Adrenal gland (tissue), 12 donors: Measurements from ENCODE around the gene LBHD2. TPM values are rescaled to one million over a fixed set of nuclear protein-coding genes. Genes with fewer than 3 reads are reported as not detected.
"Not testable (repeated sequence)": the region's sequence is repeated elsewhere in the genome, so short reads cannot be mapped to it uniquely, and the experiment has no call there.

Experiments used
- DNase-seq, 7 donors: peaks; one replicate each; pipeline ENCODE4 v3.0.0-alpha.2; 2019 to 2020
- H3K27ac ChIP-seq, 5 donors: fragments of 200-600 bp; sonication (generic) in 4 of 5; 1 replicate in 3 of 5; 2 replicates in 2 of 5; pipeline versions ENCODE4 v1.5.1 to v1.8.0; 2016 to 2020; ENCODE audit warnings: mild to moderate bottlenecking in 1 of 5
- H3K27me3 ChIP-seq: fragments of 200-600 bp; 2 replicates; pipeline ENCODE4 v1.8.0; 2021
- H3K36me3 ChIP-seq, 2 donors: fragments of 200-600 bp; replicated peaks in 1 of 2; 1 replicate in 1 of 2; 2 replicates in 1 of 2; pipeline versions ENCODE4 v1.5.1 to v1.8.0; 2018 to 2022
- H3K4me1 ChIP-seq, 2 donors: fragments of 200-600 bp; replicated peaks in 1 of 2; 1 replicate in 1 of 2; 2 replicates in 1 of 2; pipeline versions ENCODE4 v1.5.1 to v1.8.0; 2018 to 2021
- H3K4me3 ChIP-seq, 4 donors: fragments of 200-600 bp; sonication (generic) in 3 of 4; one replicate each; pipeline ENCODE4 v1.5.1; 2016 to 2018
- H3K9me3 ChIP-seq, 3 donors: fragments of 200-600 bp; sonication (generic) in 1 of 3; replicated peaks in 1 of 3; 1 replicate in 2 of 3; 2 replicates in 1 of 3; pipeline versions ENCODE4 v1.5.1 to v1.8.0; 2016 to 2021
- POLR2A ChIP-seq, 2 donors: fragments of 450-650 bp; IDR thresholded peaks; one replicate each; pipeline ENCODE4 v1.6.1; 2017; ENCODE audit warnings: antibody characterized with exemption in 2 of 2, mild to moderate bottlenecking in 2 of 2, moderate library complexity in 1 of 2
- WGBS, 4 donors: extraction: QIAGEN DNeasy Blood & Tissue Kit in 2 of 4; methylation state at CpG; one replicate each; pipeline versions ENCODE4 v1.1.5 to v1.1.7; 2013 to 2017; 5-methylcytosine and 5-hydroxymethylcytosine counted together
- intact Hi-C, 2 donors: fragments of 100-400 bp; cut with DNase I; formaldehyde crosslinking; loops; one replicate each; pipeline versions ENCODE4 v1.14.1 to v1.15.0; 2022 to 2023
- polyA plus RNA-seq, 3 donors: library from polyadenylated mRNA; stranded (reverse); fragments of 200-250 nt in 2 of 3; fragments of 350-450 nt in 1 of 3; fragmentation: Illumina TruSeq in 1 of 3; extraction: RNeasy Lipid Tissue Mini Kit (QIAGEN cat#74804) in 1 of 3; gene quantifications; one replicate each; pipeline ENCODE4 v1.2.3, GENCODE V29; 2013 to 2014
- total RNA-seq, 9 donors: library from RNA; depleted of rRNA in 4 of 9; stranded (reverse); fragments of >200 nt in 4 of 9; fragments of 120-200 nt in 1 of 9; fragmentation: NEBNext Ultra II Directional in 1 of 9; extraction: Animal tissue kit (Norgen Biotek cat#: 25700) in 1 of 9; gene quantifications; one replicate each; pipeline versions ENCODE4 v1.1.0 to v1.2.4, GENCODE V29; 2013 to 2023
- TF ChIP-seq, protein P1 (sequence below), 6 experiments: fragments of 450-650 bp in 4 of 6; fragments of 200-600 bp in 2 of 6; sonication (generic) in 1 of 6; IDR thresholded peaks; 1 replicate in 5 of 6; 2 replicates in 1 of 6; pipeline versions ENCODE4 v1.5.1 to v1.8.0; 2016 to 2021; ENCODE audit warnings: antibody characterized with exemption in 6 of 6, mild to moderate bottlenecking in 2 of 6, moderate library complexity in 1 of 6
- donor health status: healthy with polysubstance abuse.
- donor health status: Bipolar disorder and iron deficiency.
- donor health status: DM: yes; HTN: yes; CAD: no.
- donor health status: DM: no; HTN: no; CAD: no.
- donor health status: DM: no; HTN: no; CAD: no.
- donor health status: DM: yes; HTN: yes; CAD: no.

LBHD2 gene
- total and polyA plus RNA-seq, 12 donors = 2.1 TPM; not detected in 11

DNA sequence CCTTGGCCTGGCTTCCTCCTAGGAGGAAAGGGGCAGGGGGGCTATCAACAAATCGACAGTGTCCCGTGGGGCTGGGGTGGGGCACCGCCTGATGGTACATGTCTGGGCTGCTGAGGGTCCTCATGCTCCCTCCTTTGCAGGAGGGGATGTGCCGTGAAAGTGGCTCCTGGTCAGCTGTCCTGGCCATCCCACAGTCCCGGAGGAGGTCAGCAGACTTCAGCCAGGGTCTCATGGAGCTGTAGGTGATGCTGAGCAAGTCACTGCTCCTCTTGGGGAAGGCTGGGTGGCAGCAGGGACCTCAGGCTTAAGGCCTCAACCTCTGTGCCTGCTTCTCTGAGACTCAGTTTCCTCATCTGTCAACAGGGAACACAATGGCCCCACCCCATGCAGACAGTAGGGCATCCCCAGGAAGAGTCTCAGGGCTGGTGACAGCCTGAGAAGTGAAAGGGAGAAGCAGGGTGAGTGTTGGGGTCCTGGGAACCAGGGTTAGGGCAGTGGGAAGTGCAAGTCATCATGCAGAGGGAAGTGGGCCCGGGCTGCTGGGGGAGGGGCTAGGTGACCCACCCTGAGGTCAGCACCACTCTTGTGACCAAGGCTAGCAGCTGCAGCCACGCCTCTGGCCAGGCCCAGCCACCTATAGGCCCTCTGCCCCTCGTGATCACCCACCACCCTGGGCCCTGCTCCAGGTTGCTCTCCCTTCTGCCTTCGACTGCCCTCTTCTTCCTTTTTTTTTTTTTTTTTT is 34.8 kb downstream of the LBHD2 start:
- Histone ChIP-seq H3K4me3 (no peak overlapping the region), H3K9me3 (no peaks in the 10 kb centered on the region), H3K36me3 (no peaks in the 10 kb centered on the region), H3K4me1 (peaks cover 11 to 36% of the 10 kb centered on the region in 2 donors), H3K27ac (peak overlapping the region; percentile 41 to 98 (median 68)), H3K27me3 (no peaks in the 10 kb centered on the region)
- no peak for TF ChIP-seq POLR2A (IDR thresholded peaks at IDR 0.05)
- TF ChIP-seq, protein P1, sequence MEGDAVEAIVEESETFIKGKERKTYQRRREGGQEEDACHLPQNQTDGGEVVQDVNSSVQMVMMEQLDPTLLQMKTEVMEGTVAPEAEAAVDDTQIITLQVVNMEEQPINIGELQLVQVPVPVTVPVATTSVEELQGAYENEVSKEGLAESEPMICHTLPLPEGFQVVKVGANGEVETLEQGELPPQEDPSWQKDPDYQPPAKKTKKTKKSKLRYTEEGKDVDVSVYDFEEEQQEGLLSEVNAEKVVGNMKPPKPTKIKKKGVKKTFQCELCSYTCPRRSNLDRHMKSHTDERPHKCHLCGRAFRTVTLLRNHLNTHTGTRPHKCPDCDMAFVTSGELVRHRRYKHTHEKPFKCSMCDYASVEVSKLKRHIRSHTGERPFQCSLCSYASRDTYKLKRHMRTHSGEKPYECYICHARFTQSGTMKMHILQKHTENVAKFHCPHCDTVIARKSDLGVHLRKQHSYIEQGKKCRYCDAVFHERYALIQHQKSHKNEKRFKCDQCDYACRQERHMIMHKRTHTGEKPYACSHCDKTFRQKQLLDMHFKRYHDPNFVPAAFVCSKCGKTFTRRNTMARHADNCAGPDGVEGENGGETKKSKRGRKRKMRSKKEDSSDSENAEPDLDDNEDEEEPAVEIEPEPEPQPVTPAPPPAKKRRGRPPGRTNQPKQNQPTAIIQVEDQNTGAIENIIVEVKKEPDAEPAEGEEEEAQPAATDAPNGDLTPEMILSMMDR (IDR thresholded peaks at IDR 0.05) = no peak
- 67 to 73% (median 69%) methylated on average over 7 to 9 of the region's 9 CpGs for WGBS, 4 donors
- intact Hi-C loops = no loop called here
- DNase-seq = peak; percentile 64 to 87 (median 76)

GRCh38 chr14:103119527-103119926 is 35.5 kb downstream of the LBHD2 start:
- H3K36me3 ChIP-seq, H3K9me3 ChIP-seq, DNase-seq, intact Hi-C loops, H3K4me3 ChIP-seq, H3K27me3 ChIP-seq: not testable (repeated sequence)
- WGBS, 4 donors = 83 to 91% (median 87%) methylated on average over 8 of the region's 8 CpGs
- peaks cover 11 to 41% of the 10 kb centered on the region in 2 donors for H3K4me1 ChIP-seq
- H3K27ac ChIP-seq = peak overlapping the region in 2 of 5 donors; percentile 87 to 98

- H3K27ac ChIP-seq = peak overlapping the region; percentile 71 to 98 (median 87)
- no peaks in the 10 kb centered on the region for H3K9me3 ChIP-seq
- peak overlapping the region in 1 of 4 donors; percentile 89 for H3K4me3 ChIP-seq
- intact Hi-C loops = no loop called here
- H3K36me3 ChIP-seq = no peaks in the 10 kb centered on the region
- WGBS, 4 donors = 19 to 39% (median 32%) methylated on average over 15 to 18 of the region's 18 CpGs
- peak; percentile 48 to 84 (median 66) for DNase-seq
- peaks cover 11 to 56% of the 10 kb centered on the region in 2 donors for H3K4me1 ChIP-seq
- TF ChIP-seq, protein P1 (IDR thresholded peaks at IDR 0.05) = no peak
- no peak for TF ChIP-seq POLR2A (IDR thresholded peaks at IDR 0.05)
- no peaks in the 10 kb centered on the region for H3K27me3 ChIP-seq
These were observed 37.3 kb downstream of the LBHD2 start for GRCh38 chr14:103121121-103121845.

DNA sequence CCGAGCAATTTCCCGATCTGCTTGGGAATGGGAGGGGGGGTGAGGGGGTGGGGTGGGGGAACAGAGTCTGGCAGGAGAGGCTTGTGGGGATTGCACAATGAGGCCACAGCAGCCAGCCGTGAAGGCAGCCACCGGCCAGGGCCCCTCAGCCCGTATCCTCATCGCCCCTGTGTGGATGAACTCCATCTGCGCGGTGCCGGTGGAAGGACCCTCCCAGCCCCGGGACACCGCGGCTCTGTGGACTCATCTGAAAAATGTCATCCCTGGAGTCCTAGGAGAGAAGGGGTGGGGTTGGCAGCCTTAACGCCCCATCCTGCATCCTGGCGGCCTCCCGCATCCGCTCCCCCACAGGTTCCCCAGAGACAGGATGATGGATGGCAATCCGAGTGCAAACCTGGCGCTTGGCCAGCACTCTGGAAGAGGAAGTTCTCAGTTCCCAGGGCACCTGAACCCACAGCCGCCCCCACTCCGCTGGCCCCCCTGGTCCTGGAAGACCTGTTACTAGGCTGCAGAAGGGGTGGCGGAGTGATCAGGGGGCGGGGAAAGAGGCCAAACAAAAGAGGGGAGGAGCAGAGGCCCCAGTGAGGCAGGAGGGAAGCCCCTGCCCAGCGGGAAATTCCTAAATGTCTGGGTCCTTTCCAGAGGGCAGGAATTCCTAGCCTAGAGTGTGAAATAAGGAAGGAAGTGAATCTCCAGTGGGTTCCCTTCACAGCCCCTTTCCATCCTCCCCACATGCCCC is 38.0 kb downstream of the LBHD2 start:
- TF ChIP-seq POLR2A (IDR thresholded peaks at IDR 0.05) = no peak
- TF ChIP-seq, protein P1 (IDR thresholded peaks at IDR 0.05) = no peak
- H3K27me3 ChIP-seq = no peaks in the 10 kb centered on the region
- H3K4me1 ChIP-seq = peaks cover 16 to 61% of the 10 kb centered on the region in 2 donors
- 16 to 26% (median 20%) methylated on average over 14 to 23 of the region's 23 CpGs for WGBS, 4 donors
- H3K9me3 ChIP-seq = no peaks in the 10 kb centered on the region
- H3K4me3 ChIP-seq = peak overlapping the region in 1 of 4 donors; percentile 89
- intact Hi-C loops = no loop called here
- DNase-seq = peak; percentile 72 to 94 (median 82)
- peak overlapping the region; percentile 77 to 98 (median 87) for H3K27ac ChIP-seq
- H3K36me3 ChIP-seq = no peaks in the 10 kb centered on the region
